Naive B cell (primary cell): ENCODE data around the gene TBC1D30. TPM values are rescaled to one million over a fixed set of nuclear protein-coding genes. Genes with fewer than 3 reads are reported as not detected.
"Not testable (repeated sequence)": the region's sequence is repeated elsewhere in the genome, so short reads cannot be mapped to it uniquely, and the experiment has no call there.

Experiments used
- ATAC-seq, 2 donors: fragments of 150-1000 bp; cut with Tn5 transposase; 2 replicates each; pipeline ENCODE4 v1.10.0; 2021; ENCODE audit warnings: low read depth in 2 of 2, mild to moderate bottlenecking in 2 of 2, moderate library complexity in 2 of 2
- DNase-seq: peaks from one replicate; pipeline ENCODE4 v3.0.0; 2022
- H3K27ac Mint-ChIP-seq, 6 donors: one replicate each; pipeline ENCODE4 v1.8.0; 2020 to 2022; ENCODE audit warnings: mild to moderate bottlenecking in 6 of 6, mixed read lengths in 6 of 6, moderate library complexity in 5 of 6, inconsistent platforms in 2 of 6
- H3K27me3 Mint-ChIP-seq, 3 donors: one replicate each; pipeline ENCODE4 v1.8.0; 2021 to 2022; ENCODE audit warnings: mixed read lengths in 3 of 3, mild to moderate bottlenecking in 1 of 3
- H3K36me3 Mint-ChIP-seq, 2 donors: one replicate each; pipeline ENCODE4 v1.8.0; 2020 to 2022; ENCODE audit warnings: mixed read lengths in 2 of 2, inconsistent platforms in 1 of 2, mild to moderate bottlenecking in 1 of 2
- H3K4me1 Mint-ChIP-seq, 3 donors: one replicate each; pipeline ENCODE4 v1.8.0; 2020 to 2022; ENCODE audit warnings: mixed read lengths in 3 of 3, inconsistent platforms in 1 of 3, mild to moderate bottlenecking in 1 of 3, moderate library complexity in 1 of 3
- H3K4me3 Mint-ChIP-seq, 8 donors: one replicate each; pipeline ENCODE4 v1.8.0; 2020 to 2022; ENCODE audit warnings: mild to moderate bottlenecking in 8 of 8, mixed read lengths in 8 of 8, moderate library complexity in 8 of 8, inconsistent platforms in 2 of 8
- H3K9me3 Mint-ChIP-seq, 7 donors: one replicate each; pipeline ENCODE4 v1.8.0; 2020 to 2022; ENCODE audit warnings: mixed read lengths in 7 of 7, mild to moderate bottlenecking in 5 of 7, inconsistent platforms in 2 of 7, moderate library complexity in 1 of 7
- polyA plus RNA-seq, 6 donors: library from polyadenylated mRNA; unstranded; fragments of 300-500 nt; fragmentation: Illumina TruSeq; gene quantifications; one replicate each; pipeline ENCODE4 v1.2.3, GENCODE V29; 2021; ENCODE audit warnings: low read depth in 6 of 6

TBC1D30 gene
- polyA plus RNA-seq, 6 donors from 2014 or later = 0.92 to 1.1 TPM; not detected in 4

DNA sequence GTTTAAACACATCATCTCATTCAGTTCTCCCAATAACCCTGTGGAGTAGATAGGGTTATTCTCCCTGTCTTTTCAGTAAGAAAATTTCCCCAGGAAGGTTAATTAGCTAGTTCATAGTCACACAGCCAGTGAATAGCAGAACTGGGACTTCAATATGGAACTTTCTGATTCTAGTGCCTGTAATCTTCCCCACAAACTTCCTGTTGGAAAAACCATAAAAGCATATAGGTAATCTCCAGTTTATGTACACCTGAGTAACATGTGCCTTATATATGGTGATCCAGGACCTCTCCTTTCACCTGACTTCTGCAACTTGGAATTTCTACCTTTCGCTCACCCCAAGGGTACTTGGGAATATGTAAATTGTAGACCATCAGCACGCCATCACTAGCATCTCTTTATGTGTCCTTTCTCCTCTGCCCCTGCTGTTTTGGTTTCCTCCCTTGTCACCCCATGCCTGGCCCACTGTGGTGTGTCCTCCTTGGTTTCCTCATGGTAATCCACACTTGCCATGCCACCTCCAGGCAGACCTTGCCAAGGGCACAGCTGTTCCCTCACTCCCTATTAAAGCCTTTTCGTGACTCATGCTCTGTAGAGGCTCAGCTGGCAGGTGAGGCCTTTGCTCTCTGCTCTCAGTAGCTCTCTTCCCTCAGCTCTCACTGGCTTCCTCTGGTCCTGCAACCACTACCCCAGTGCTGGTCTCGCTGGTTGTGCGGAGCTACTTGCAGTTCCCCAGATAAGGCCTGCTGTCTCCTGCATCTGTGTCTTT, 16.7 kb downstream of the TBC1D30 start:
- Mint-ChIP-seq H3K27ac (no peak overlapping the region), H3K4me3 (no peak overlapping the region), H3K36me3 (no peaks in the 10 kb centered on the region), H3K27me3 (peaks cover 8 to 17% (median 10%) of the 10 kb centered on the region in 3 donors), H3K9me3 (no peaks in the 10 kb centered on the region), H3K4me1 (no peaks in the 10 kb centered on the region)
- DNase-seq = no peak
- ATAC-seq = no peak

DNA sequence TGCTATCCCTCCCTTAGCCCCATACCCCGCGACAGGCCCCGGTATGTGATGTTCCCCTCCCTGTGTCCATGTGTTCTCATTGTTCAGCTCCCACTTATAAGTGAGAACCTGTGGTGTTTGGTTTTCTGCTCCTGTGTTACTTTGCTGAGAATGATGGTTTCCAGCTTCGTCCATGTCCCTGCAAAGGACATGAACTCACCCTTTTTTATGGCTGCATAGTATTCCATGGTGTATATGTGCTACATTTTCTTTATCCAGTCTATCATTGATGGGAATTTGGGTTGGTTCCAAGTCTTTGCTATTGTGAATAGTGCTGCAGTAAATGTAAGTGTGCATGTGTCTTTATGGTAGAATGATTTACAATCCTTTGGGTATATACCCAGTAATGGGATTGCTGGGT, 24.0 kb downstream of the TBC1D30 start:
- not testable (repeated sequence) for H3K27ac Mint-ChIP-seq, DNase-seq, H3K36me3 Mint-ChIP-seq, ATAC-seq, H3K4me1 Mint-ChIP-seq, H3K4me3 Mint-ChIP-seq
- H3K9me3 Mint-ChIP-seq = peaks cover 0 to 32% (median 17%) of the 10 kb centered on the region in 7 donors
- peaks cover 13 to 48% (median 21%) of the 10 kb centered on the region in 3 donors for H3K27me3 Mint-ChIP-seq

DNA sequence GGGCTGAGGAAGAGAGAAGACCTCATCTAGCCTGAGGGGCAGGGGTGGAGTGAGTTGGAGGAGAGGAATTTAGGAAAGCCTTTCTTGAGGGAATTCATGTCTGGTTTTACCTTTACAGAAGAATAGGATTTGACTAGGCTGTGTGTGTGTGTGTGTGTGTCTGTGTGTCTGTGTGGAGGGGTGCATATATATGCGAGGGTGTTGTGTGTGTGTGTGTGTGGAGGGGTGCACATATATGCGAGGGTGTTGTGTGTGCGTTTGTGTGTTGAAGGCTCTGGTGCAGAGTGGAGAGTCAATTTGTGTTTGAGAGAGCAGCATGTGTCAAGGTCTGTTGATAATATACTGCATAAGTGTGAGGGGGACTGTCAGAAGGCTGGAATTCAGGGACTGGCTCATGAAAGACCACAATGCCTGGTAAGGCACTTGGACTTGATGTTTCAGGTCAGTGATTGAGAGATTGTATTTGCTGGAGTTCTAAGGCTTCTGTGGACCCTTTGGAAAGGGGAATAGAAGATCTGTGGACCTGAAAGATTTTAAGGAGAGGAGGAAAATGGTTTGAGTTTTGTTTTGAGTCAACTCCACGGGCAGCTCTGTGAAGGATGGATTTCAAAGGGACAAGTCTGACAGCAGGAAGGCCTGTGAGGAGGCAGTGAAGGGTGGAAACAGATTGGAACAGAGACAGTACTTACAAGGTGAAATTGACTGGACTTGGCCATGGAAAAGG, 34.6 kb downstream of the TBC1D30 start:
- Mint-ChIP-seq H3K9me3 (peaks cover 0 to 2% (median 0%) of the 10 kb centered on the region in 7 donors), H3K4me3 (no peak overlapping the region), H3K4me1 (no peaks in the 10 kb centered on the region), H3K27me3 (peaks cover 28 to 42% (median 30%) of the 10 kb centered on the region in 3 donors), H3K36me3 (peaks cover 0 to 4% of the 10 kb centered on the region in 2 donors), H3K27ac (no peak overlapping the region)
- ATAC-seq (no peak), DNase-seq (no peak)

DNA sequence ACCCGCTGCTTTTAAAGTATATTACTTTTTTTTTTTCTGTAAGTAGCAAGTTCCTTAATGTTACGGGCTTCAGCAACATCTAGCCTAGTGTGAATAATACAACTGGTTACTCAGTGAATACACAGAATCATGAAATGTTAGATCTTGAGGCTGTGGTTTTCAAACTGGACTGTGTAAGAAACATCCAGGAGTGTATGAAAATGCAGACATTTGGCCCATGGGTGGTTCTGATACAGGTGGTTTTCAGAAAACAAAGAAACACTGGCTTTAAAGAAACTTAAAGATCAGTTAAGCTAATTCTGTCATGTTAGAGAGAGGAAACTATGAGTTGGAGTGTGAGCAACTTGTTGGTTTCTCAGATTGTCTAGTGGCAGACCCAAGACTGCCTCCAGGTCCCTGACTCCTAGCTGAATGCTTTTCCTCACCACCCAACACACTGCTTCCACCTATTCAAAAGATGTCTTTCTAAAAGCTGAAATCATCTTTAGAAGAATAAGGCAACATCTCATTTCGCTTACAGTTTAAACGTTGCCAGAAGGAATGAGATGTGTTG, 36.1 kb downstream of the TBC1D30 start:
- no peak overlapping the region for H3K4me3 Mint-ChIP-seq
- H3K27me3 Mint-ChIP-seq = peaks cover 22 to 33% (median 29%) of the 10 kb centered on the region in 3 donors
- peaks cover 0 to 4% of the 10 kb centered on the region in 2 donors for H3K36me3 Mint-ChIP-seq
- H3K9me3 Mint-ChIP-seq = no peaks in the 10 kb centered on the region
- no peaks in the 10 kb centered on the region for H3K4me1 Mint-ChIP-seq
- no peak for DNase-seq
- no peak overlapping the region for H3K27ac Mint-ChIP-seq
- no peak for ATAC-seq

DNA sequence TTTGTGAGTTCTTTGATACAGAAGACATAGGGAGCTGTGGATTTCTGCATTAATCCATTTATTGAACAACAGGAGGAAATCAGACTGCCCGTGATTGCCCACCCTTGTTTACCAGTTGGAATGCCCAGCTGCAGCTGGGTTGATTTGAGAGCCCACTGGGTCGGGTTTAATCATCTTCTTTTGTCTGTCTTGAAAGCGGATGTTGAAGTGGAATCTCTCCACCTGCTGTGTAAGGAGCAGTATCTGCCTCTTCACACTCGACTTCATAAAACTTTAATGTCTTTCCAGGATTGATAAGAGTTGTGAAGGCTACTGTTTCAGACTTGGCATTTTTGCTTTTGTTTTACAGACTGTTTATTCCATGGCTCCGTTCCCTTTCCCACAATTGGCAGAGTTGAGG, 39.9 kb downstream of the TBC1D30 start:
- no peaks in the 10 kb centered on the region for H3K4me1 Mint-ChIP-seq
- peaks cover 19 to 27% (median 19%) of the 10 kb centered on the region in 3 donors for H3K27me3 Mint-ChIP-seq
- no peak overlapping the region for H3K4me3 Mint-ChIP-seq
- no peaks in the 10 kb centered on the region for H3K9me3 Mint-ChIP-seq
- H3K27ac Mint-ChIP-seq = no peak overlapping the region
- no peaks in the 10 kb centered on the region for H3K36me3 Mint-ChIP-seq
- ATAC-seq (no peak), DNase-seq (no peak)

DNA sequence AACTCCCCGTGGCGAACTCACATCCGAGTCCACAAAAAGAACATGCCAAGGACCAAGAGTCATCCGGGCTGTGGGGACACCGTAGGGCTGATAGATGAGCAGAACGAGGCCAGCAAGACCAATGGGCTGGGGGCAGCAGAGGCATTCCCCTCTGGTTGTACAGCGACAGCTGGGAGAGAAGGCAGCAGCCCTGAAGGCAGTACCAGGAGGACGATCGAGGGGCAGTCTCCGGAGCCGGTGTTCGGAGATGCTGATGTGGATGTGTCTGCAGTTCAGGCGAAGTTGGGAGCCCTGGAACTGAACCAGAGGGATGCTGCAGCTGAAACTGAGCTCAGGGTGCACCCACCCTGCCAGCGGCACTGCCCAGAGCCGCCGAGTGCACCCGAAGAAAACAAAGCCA, 50.7 kb downstream of the TBC1D30 start:
- Mint-ChIP-seq H3K4me3 (no peak overlapping the region), H3K27ac (no peak overlapping the region), H3K4me1 (peaks cover 0 to 2% (median 0%) of the 10 kb centered on the region in 3 donors), H3K27me3 (peaks cover 0 to 5% (median 0%) of the 10 kb centered on the region in 3 donors), H3K36me3 (no peaks in the 10 kb centered on the region), H3K9me3 (peaks cover 0 to 7% (median 0%) of the 10 kb centered on the region in 7 donors)
- ATAC-seq = no peak
- no peak for DNase-seq

DNA sequence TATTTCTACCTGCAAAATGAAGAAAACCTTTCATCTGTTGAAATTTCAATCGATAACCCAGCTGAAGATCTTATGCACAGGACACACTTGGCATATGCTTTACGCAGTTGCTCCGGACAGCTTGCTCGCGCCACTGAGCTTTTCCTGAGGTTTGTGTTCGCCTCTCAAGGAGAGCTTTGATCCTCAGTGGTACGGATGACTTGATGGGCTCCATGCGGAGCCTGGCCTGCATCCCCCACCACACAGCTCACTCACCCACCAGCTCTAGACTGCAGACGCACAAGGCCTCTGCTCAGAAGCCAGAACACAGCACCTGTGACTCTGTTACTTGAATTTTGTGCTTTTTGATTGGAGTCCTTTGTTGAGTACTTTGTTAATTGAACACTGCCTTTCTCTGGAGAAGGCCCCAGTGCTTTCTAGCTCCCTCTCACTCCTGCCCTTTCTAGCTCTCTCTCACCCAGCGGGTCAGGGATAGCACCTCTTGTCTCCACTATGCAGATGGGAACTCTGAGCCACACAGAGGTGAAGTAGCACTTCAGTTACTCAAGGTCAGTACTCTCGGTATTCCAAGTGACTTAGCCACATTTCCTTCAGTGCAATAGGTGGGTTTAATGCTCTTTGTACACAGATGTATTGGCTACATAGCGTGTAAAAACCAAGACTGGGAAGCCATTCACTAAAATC, 52.1 kb downstream of the TBC1D30 start:
- ATAC-seq (no peak), DNase-seq (no peak)
- Mint-ChIP-seq H3K27ac (no peak overlapping the region), H3K36me3 (no peaks in the 10 kb centered on the region), H3K4me1 (peaks cover 0 to 2% (median 0%) of the 10 kb centered on the region in 3 donors), H3K27me3 (peaks cover 0 to 10% (median 0%) of the 10 kb centered on the region in 3 donors), H3K9me3 (peaks cover 0 to 13% (median 3%) of the 10 kb centered on the region in 7 donors), H3K4me3 (no peak overlapping the region)

DNA sequence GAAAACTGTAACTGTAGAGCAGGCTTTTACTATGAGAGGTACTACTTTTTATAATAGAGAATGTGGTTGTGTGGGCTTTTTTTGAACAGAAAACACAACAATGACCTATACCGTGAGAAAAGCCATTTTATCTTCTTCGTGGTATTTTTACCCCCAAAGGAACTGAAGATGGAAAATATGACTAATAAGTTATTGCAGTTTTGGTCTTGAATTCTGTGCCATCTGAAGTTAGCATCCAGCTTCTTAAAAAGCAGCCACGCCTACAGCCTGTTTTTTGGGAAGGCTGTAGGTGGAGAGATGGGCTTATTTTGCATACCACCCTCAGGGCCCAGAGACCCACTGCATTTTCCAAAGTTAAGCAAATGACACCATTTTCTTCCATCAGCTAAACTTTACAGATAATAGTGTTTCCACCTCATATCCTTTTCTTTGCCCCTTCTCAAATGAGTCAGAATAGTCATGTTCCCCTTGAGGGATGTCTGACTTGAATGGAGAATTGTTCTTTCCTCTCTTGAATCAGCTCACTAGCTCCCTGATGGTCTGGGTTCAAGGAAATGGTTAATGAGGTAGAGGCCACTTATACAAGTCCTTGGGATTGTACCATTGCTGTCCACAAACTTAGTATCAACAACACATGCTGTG, 53.0 kb downstream of the TBC1D30 start:
- H3K9me3 Mint-ChIP-seq = peaks cover 0 to 13% (median 3%) of the 10 kb centered on the region in 7 donors
- H3K4me1 Mint-ChIP-seq = peaks cover 0 to 2% (median 0%) of the 10 kb centered on the region in 3 donors
- peaks cover 0 to 10% (median 0%) of the 10 kb centered on the region in 3 donors for H3K27me3 Mint-ChIP-seq
- no peaks in the 10 kb centered on the region for H3K36me3 Mint-ChIP-seq
- DNase-seq (no peak), ATAC-seq (no peak)
- H3K4me3 Mint-ChIP-seq = no peak overlapping the region
- no peak overlapping the region for H3K27ac Mint-ChIP-seq

DNA sequence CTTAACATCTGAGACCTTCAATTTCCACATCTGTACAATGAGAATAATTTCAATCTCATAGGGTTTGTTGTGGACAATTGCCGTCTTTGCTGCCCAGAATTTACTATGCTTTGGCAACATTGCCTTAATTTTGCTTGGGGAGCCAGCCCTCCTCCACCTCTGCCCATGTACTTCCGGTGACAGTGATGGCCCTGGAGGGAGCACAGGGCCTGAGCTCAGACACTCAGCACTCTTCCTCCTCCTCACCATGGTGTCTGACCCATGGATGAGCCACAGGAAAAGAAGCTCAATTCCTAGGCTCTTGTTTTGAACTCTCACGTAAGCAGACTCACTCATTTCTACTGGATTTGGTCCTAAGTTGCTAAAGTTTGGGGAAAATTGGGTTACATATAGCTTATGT, 58.2 kb downstream of the TBC1D30 start:
- Mint-ChIP-seq H3K36me3 (no peaks in the 10 kb centered on the region), H3K4me3 (no peak overlapping the region), H3K4me1 (no peaks in the 10 kb centered on the region), H3K9me3 (peaks cover 0 to 13% (median 3%) of the 10 kb centered on the region in 7 donors), H3K27me3 (peaks cover 0 to 19% (median 5%) of the 10 kb centered on the region in 3 donors), H3K27ac (no peak overlapping the region)
- DNase-seq (no peak), ATAC-seq (no peak)

DNA sequence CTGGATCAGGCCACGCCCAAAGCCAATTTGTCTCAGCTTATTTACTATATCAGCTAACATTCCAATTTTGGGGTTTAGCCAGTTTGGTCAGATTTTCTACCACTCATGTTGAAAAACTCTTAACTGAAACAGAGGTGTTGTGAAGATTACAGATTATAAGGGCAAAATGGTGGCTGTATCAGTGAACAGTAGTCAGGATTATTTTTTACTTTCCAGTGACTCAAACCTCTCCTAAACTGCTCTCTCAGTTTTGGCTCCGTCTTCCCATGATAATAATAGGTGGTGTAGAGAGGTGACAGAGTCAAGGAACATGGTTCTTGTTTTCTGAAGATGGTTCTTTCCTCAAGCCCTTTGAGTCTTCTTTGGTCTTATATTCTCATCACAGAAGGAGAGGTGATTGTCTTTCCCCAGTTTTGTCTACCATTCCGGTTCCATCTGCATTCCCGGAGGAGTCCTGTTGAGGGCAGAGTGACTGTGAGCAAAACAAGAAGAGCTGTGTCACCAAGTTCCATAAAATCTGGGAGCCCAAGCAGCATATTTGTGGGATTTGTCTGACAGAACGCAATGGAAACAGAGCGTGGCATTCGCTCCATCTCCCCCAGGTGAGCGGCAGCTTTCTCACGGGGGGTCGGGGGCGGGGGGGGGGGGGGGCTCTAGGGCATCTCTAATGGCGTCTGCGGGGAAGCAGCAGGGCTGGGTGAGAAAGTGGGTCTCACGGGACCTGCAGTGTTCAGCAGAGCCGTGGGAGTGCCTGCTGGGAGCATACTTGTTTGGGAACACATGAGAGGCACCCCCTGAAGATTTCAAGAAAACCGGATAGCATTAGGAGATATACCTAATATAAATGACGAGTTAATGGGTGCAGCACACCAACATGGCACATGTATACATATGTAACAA, 59.1 kb downstream of the TBC1D30 start:
- no peak overlapping the region for H3K4me3 Mint-ChIP-seq
- no peaks in the 10 kb centered on the region for H3K36me3 Mint-ChIP-seq
- ATAC-seq (no peak), DNase-seq (no peak)
- peaks cover 0 to 13% (median 3%) of the 10 kb centered on the region in 7 donors for H3K9me3 Mint-ChIP-seq
- peaks cover 0 to 16% (median 5%) of the 10 kb centered on the region in 3 donors for H3K27me3 Mint-ChIP-seq
- no peak overlapping the region for H3K27ac Mint-ChIP-seq
- no peaks in the 10 kb centered on the region for H3K4me1 Mint-ChIP-seq

DNA sequence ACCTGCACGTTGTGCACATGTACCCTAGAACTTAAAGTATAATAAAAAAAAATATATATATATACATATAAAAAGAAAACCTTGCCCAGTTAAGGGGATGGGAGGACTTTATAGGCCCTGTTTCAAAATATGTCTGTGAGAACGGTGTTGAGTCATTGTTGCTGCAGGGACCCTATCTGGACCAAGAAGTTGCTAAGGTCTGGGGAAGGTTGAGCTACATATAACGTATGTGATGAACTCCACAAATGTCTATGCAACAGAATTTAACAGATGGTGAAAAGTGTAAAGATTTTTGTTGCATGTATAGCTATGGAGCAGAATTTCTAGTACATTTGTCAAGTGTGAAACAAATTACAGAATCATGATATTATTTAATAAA, 59.7 kb downstream of the TBC1D30 start:
- no peak overlapping the region for H3K27ac Mint-ChIP-seq
- DNase-seq (no peak), ATAC-seq (no peak)
- H3K4me3 Mint-ChIP-seq = no peak overlapping the region
- no peaks in the 10 kb centered on the region for H3K4me1 Mint-ChIP-seq
- H3K27me3 Mint-ChIP-seq = peaks cover 5 to 20% (median 6%) of the 10 kb centered on the region in 3 donors
- H3K9me3 Mint-ChIP-seq = peaks cover 0 to 13% (median 3%) of the 10 kb centered on the region in 7 donors
- no peaks in the 10 kb centered on the region for H3K36me3 Mint-ChIP-seq

DNA sequence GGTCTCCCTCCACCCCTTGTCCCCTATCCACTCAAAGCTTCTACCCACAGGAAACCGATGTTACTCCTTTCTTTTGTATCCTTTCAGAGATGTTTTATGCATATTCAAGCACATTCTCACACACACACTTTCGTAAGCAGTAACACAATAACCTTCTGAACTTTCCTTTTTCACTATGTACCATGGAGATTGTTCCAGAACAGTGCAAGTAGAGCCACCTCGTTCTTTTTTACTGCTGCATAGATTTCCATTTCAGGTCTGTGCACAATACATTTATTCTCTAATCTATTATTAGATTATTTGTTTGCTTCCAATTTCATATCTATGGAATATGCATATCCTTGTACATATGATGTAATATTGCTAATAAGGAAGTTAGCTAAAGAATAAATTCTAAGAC, 60.3 kb downstream of the TBC1D30 start:
- no peaks in the 10 kb centered on the region for H3K4me1 Mint-ChIP-seq
- DNase-seq (no peak), ATAC-seq (no peak)
- no peaks in the 10 kb centered on the region for H3K36me3 Mint-ChIP-seq
- H3K27ac Mint-ChIP-seq = no peak overlapping the region
- H3K4me3 Mint-ChIP-seq = no peak overlapping the region
- peaks cover 0 to 11% (median 3%) of the 10 kb centered on the region in 7 donors for H3K9me3 Mint-ChIP-seq
- peaks cover 5 to 21% (median 9%) of the 10 kb centered on the region in 3 donors for H3K27me3 Mint-ChIP-seq
